Smooth muscle cell (in vitro differentiated cells): Measurements from ENCODE around the gene METTL9. TPM values are rescaled to one million over a fixed set of nuclear protein-coding genes. Genes with fewer than 3 reads are reported as not detected.

Experiments
- DNase-seq: peaks from one replicate; lab custom pipeline; 2025; ENCODE audit not compliant: unreplicated experiment; lab: John Stamatoyannopoulos, UW
- H2AFZ ChIP-seq: fragments of 200-600 bp; sonication (generic); 2 replicates; pipeline ENCODE4 v1.6.0; 2016; ENCODE audit warnings: antibody characterized with exemption, low read depth, mild to moderate bottlenecking
- H3F3A ChIP-seq: fragments of 200-600 bp; sonication (generic); 2 replicates; pipeline ENCODE4 v1.6.0; 2017; ENCODE audit warnings: antibody characterized with exemption, low read depth
- H3K27ac ChIP-seq: fragments of 200-600 bp; sonication (generic); 2 replicates; pipeline ENCODE4 v1.5.1; 2016; ENCODE audit warnings: low read depth, mild to moderate bottlenecking
- H3K27me3 ChIP-seq: fragments of 200-600 bp; sonication (generic); 2 replicates; pipeline ENCODE4 v1.6.1; 2016; ENCODE audit warnings: low read depth, mild to moderate bottlenecking
- H3K36me3 ChIP-seq: fragments of 200-600 bp; sonication (generic); 2 replicates; pipeline ENCODE4 v1.5.1; 2016; ENCODE audit warnings: low read depth
- H3K4me1 ChIP-seq: fragments of 200-600 bp; sonication (generic); 2 replicates; pipeline ENCODE4 v1.5.1; 2016; ENCODE audit warnings: low read depth
- H3K4me2 ChIP-seq: fragments of 200-600 bp; sonication (generic); 2 replicates; pipeline ENCODE4 v1.6.0; 2016; ENCODE audit warnings: mild to moderate bottlenecking
- H3K4me3 ChIP-seq: fragments of 200-600 bp; sonication (generic); 2 replicates; pipeline ENCODE4 v1.5.1; 2016; ENCODE audit warnings: mild to moderate bottlenecking
- H3K79me2 ChIP-seq: fragments of 200-600 bp; sonication (generic); 2 replicates; pipeline ENCODE4 v1.6.0; 2016; ENCODE audit warnings: low read depth, mild to moderate bottlenecking
- H3K9ac ChIP-seq: fragments of 200-600 bp; sonication (generic); 2 replicates; pipeline ENCODE4 v1.6.0; 2016; ENCODE audit warnings: low read depth
- H3K9me3 ChIP-seq: fragments of 200-600 bp; sonication (generic); replicated peaks from 2 replicates; pipeline ENCODE4 v1.5.1; 2016; ENCODE audit warnings: low read depth
- H4K20me1 ChIP-seq: fragments of 200-600 bp; sonication (generic); 2 replicates; pipeline ENCODE4 v1.6.0; 2016; ENCODE audit warnings: low read depth
- CTCF ChIP-seq: fragments of 200-600 bp; sonication (generic); IDR thresholded peaks from 2 replicates; pipeline ENCODE4 v1.5.1; 2017; ENCODE audit warnings: borderline replicate concordance, mild to moderate bottlenecking, antibody characterized with exemption; ENCODE audit not compliant: insufficient read depth, poor library complexity, severe bottlenecking
- WGBS: methylation state at CpG from one replicate; pipeline ENCODE4 v1.1.7; 2016; ENCODE audit warnings: low lambda C conversion rate; 5-methylcytosine and 5-hydroxymethylcytosine counted together
- polyA plus RNA-seq: library from polyadenylated mRNA; unstranded; fragments of >200 nt; fragmentation: Nextera tagmentation; extraction: Ambion mirVana; gene quantifications from 2 replicates; pipeline ENCODE4 v1.2.1, GENCODE V29; 2016
- total RNA-seq: library from RNA; depleted of rRNA; stranded (reverse); fragments of >200 nt; gene quantifications from 2 replicates; pipeline ENCODE4 v1.2.3, GENCODE V29; 2014

Gene METTL9
- total and polyA plus RNA-seq, 2 experiments from 2014 or later = 97.5 to 157 TPM

DNA sequence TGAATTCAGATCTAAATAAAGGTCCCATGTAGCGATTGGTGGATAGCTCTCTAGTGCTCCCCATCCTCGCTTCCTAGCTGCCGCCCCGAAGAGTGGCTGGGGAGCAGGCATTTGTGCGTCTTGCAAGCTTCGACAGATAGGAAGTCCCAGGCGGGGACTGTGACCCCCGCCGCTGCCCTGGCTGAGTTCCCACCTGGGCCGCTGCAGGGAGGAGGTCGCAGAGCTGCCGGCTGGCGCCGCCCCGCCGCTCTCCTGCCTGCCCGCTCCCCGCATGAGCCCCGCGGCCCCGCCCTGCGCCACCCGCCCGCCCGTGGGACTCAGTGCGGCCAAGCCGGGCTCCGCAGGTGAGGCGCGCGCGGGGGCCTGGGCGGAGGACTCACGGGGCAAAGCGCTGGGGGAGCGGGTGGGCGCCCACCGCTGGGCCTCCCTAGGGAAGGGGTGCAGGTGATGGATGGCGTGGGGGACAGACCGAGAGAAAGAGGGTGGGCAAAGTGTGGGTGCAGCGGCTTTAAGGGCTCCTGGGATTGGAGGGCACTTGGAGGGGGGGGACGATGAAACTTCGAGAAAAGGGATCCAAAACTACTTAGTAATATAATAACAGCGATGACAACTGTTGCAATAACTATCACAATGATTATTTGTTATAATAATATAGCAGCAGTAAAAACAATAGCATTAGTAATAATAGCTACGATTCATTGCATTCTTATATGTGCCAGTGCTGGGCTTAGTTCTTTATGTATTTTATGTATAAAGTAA lies 64.7 kb downstream of the METTL9 start, which contains the start of gene OTOA:
Gene OTOA (plus strand): TSS at position 80 of the 759 bp plus-strand sequence. CDS start 14,547 bp downstream, outside the sequence.
- Histone ChIP-seq H3K4me2 (peak within 1 kb of the TSS; percentile 54), H3K36me3 (no peaks in the 10 kb centered on the region), H4K20me1 (no peaks in the 10 kb centered on the region), H3K4me1 (peaks cover 10% of the 10 kb centered on the region), H3K27me3 (peaks cover 25% of the 10 kb centered on the region), H3K27ac (no peak within 1 kb of the TSS), H3K9me3 (no peaks in the 10 kb centered on the region), H3F3A (no peaks in the 10 kb centered on the region), H2AFZ (no peak within 1 kb of the TSS), H3K79me2 (no peaks in the 10 kb centered on the region), H3K4me3 (no peak within 1 kb of the TSS), H3K9ac (no peak within 1 kb of the TSS)
- no peak for TF ChIP-seq CTCF
- 39% methylated on average over 22 of the region's 45 CpGs for WGBS
- DNase-seq = no peak

DNA sequence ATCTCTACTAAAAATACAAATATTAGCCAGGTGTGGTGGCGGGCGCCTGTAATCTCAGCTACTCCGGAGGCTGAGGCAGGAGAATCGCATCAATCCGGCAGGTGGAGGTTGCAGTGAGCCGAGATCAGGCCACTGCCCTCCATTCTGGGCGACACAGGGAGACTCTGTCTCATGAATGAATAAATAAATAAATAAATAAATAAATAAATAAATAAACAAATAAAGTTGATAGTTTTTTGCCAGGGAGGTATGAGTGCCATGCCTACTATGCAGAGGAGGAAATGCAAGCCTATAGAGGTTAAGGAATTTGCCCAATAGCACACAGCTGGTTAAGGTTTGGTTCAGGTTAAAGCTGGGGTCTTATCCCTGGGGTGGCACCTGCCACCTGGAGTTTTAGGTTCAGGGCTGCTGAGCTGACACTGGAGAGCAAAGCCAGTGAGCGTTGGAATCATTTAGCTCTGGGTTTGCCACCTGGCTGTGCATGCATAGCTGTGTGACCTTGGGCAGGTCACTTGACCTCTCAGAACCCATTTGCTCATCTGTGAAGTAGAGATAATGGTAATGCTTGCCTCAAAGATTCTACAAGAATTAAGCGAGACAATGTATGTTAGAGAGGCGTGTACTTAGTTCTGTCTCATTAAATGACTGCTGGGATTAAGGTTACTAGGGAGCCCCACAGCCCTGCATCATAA lies 65.6 kb downstream of the METTL9 start:
- Histone ChIP-seq H3F3A (no peaks in the 10 kb centered on the region), H3K9me3 (no peaks in the 10 kb centered on the region), H3K9ac (no peak overlapping the region), H3K27ac (no peak overlapping the region), H3K4me2 (no peak overlapping the region), H3K79me2 (no peaks in the 10 kb centered on the region), H3K4me1 (peaks cover 10% of the 10 kb centered on the region), H3K36me3 (no peaks in the 10 kb centered on the region), H3K4me3 (no peak overlapping the region), H2AFZ (no peak overlapping the region), H3K27me3 (peaks cover 25% of the 10 kb centered on the region), H4K20me1 (no peaks in the 10 kb centered on the region)
- DNase-seq = no peak
- no peak for TF ChIP-seq CTCF
- WGBS = 96% methylated on average over 10 of the region's 10 CpGs

GRCh38 chr16:21666772-21667171 lies 67.4 kb downstream of the METTL9 start:
- WGBS = 15% methylated on average over 3 of the region's 3 CpGs
- no peak for DNase-seq
- H3F3A ChIP-seq = no peaks in the 10 kb centered on the region

More at GRCh38 chr16:21666772-21667171, 67.4 kb downstream of the METTL9 start:
- no peak for TF ChIP-seq CTCF
- Histone ChIP-seq H3K9me3 (no peaks in the 10 kb centered on the region), H3K79me2 (no peaks in the 10 kb centered on the region), H3K4me3 (no peak overlapping the region), H4K20me1 (no peaks in the 10 kb centered on the region), H2AFZ (no peak overlapping the region), H3K9ac (no peak overlapping the region), H3K4me1 (peaks cover 10% of the 10 kb centered on the region), H3K27me3 (peaks cover 32% of the 10 kb centered on the region), H3K27ac (no peak overlapping the region), H3K36me3 (no peaks in the 10 kb centered on the region), H3K4me2 (no peak overlapping the region)
